ENCODE results near the gene SFTPB.

SFTPB gene

DNA sequence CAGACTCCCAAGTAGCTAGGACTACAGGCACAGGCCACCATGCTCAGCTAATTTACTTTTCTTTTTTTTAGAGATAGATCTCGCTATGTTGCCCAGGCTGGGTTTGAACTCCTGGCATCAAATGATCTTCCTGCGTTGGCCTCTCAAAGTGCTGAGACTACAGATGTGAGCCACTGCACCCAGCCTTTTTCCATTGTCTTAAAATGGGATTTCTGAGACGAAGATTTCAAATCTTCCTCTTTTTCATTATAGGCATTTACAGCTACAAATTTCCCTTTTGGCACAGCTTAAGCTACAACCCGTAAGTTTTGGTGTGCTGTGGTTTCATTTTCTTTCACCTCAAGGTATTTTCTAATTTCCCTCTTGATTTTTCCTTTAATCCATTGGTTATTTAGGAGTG, 34.8 kb upstream of the SFTPB start:
- no peak for DNase-seq (ENCODE audit: low spot score)

DNA sequence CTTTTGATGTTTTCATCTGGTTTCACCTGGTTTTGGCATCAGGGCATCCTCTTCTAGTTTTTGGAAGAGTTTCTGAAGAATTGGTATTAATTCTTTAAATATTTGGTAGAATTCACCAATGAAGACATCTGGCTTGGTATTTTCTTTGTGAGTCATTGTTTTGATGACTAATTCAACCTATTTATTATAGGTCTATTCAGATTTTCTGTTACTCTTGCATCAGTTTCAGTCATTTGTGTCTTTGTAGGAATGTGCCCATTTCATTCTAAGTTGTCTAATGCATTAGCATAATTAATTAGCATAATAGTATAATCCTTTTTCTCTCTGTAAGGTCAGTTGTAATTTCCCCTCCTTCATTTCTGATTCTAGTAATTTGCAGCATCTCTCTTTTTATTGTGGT, 34.2 kb upstream of the SFTPB start:
- DNase-seq (ENCODE audit: low spot score): no peak

DNA sequence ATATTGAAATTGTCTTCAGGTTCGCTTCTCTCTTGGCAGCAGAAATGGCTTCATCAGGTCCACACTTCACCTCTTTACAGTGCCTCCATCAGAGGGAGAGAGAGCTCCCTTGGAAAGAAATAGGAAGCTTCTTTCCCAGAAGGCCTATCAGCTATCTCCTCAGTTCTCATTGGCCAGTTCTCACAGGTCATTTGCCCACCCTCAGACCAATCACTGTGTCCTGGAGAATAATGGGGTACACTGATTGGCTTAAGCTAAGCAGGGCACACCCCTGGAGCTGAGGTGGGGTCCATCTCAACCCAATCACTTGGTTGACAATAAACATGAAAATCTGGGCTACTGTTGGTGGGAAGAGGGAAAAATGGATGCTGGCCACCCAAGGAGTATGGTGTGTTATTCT, 31.3 kb upstream of the SFTPB start:
- no peak for DNase-seq (ENCODE audit: low spot score)

DNA sequence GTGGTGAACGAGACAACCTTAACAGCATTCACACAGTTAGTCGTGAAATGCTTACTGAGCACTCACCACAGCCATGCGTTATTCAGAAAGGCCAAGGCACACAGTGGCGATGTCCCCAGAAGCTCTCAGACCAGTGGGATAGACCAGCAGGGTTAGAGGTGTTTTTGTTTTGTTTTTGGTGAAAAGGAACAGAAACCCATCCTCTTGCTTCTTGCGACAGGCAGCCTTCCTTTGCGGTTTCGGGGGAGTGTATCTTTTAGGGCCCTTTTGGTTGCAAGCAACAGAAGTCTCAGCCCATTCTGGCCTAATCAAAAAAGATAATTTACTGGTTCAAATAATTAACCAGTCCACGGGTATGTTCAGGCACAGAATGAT, 30.9 kb upstream of the SFTPB start:
- no peak for DNase-seq (ENCODE audit: low spot score)

DNA sequence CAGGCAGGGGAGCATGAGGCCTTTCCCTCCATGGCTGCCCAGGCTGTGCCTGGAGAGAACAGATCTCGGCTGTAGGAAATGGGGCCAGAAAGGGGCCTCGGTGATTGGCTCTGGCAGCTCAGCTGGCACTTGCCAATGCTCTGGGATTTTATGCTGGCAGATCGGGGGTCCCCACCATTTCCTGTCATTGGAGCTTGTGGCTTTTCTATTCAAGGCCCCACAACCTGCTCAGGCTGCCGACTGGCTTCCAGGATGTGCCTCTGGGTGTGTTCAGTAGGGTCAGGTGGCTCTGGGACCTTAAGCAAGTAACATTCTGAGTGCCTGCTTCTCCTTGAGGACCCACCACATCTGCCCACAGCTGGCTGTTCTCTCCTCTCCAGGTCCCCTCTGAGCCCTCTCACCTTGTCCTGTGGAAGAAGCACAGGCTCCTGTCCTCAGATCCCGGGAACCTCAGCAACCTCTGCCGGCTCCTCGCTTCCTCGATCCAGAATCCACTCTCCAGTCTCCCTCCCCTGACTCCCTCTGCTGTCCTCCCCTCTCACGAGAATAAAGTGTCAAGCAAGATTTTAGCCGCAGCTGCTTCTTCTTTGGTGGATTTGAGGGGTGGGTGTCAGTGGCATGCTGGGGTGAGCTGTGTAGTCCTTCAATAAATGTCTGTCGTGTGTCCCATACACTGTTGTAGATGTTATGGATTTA, 30.3 kb upstream of the SFTPB start:
- no peak for DNase-seq (ENCODE audit: low spot score)

DNA sequence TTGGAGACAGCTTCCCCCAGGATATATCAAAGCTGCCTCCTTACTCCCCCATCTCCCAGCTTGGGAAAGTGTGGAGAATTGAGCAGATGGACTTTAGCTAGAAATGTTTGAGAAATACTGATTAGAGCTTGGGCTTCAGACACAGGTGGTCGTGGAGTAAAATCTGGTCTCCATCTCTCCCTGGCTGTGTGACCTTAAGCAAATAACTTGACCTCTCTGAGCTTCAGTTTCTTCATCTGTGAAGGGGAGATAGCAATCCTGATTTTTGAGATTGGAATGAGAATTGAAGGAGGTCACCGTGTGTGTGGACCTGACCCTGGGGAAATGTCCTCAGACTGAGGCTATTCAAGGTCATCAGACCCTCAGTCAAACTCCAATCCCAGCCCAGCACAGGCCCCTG, 29.7 kb upstream of the SFTPB start:
- no peak for DNase-seq (ENCODE audit: low spot score)

DNA sequence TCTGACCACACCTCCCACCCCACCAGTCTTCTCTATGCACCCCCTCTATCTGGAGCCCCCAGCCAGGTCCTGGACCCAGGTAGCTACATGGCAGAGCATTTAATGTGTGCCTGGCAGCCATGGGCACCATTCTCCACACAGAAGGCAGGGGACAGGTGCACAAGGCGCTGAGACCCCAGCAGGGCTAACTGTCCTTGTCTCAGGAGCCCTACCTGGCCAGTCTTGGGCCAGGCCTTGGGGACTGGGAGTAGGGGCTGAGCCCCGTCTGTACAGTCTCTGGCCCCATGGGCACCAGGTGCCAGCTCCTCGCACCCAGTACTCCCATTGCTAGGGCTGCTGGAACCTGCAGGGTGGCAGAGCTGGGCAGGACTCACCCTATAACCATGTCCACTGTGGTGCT, 29.1 kb upstream of the SFTPB start:
- no peak for DNase-seq (ENCODE audit: low spot score)

DNA sequence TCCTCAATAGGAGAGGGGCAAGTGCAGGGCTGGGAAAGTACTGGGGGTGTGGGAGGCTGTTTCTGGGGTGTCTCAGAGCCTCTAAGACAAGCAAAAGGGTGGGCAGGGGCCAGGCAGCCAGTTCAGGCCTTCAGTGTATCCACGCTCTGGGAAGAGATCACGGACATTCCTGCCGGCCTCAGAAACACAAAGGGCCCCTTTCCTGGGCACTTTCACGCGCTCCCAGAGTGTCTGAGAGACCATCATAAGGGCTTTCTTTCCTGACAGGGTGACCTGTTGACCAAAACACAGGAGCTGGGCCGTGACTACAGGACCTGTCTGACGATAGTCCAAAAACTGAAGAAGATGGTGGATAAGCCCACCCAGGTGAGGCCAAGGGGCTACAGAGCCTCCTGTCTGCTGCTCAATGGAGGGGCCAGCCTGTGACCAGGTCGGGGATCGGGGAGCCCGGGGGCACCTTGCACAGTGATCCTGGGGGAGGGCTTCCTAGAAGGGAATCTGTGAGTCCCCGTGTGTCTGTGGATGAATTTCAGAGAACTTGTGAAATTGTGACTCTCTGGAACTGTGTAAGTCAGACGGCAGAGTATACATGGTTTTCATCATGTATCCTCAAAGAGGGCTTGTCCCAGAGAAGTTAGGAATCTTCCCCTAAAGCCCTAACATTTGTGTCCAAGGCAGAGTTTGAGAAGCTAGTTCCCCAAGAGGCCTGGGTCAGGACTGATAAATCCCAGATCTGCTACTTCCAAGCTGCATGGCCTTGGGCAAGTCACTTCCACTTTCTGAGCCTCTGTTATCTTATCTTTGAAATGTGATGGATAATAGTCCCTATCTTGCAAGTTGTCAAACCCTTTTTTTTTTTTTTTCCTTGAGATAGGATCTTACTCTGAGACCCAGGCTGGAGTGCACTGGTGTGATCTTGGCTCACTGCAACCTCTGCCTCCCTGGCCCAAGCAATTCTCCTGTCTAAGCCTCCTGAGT, 28.0 kb upstream of the SFTPB start:
- DNase-seq (ENCODE audit: low spot score): no peak

DNA sequence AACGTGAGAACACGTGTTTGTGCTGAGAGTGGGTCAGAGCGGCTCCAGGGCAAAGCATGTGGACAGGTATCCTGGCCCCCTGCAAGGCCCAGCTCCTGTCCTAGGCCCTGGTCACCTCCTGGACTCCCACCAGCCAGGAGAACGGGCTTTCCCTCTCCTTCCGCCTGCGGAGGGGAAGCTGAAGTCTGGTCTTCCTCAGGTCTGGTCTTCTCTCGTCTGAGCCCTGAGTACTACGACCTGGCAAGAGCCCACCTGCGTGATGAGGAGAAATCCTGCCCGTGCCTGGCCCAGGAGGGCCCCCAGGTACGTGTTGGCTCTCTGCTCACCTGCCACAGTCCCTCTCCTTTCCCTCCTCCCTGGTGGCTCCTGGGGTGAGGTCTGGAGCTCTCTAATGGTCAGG, 27.1 kb upstream of the SFTPB start:
- no peak for DNase-seq (ENCODE audit: low spot score)

DNA sequence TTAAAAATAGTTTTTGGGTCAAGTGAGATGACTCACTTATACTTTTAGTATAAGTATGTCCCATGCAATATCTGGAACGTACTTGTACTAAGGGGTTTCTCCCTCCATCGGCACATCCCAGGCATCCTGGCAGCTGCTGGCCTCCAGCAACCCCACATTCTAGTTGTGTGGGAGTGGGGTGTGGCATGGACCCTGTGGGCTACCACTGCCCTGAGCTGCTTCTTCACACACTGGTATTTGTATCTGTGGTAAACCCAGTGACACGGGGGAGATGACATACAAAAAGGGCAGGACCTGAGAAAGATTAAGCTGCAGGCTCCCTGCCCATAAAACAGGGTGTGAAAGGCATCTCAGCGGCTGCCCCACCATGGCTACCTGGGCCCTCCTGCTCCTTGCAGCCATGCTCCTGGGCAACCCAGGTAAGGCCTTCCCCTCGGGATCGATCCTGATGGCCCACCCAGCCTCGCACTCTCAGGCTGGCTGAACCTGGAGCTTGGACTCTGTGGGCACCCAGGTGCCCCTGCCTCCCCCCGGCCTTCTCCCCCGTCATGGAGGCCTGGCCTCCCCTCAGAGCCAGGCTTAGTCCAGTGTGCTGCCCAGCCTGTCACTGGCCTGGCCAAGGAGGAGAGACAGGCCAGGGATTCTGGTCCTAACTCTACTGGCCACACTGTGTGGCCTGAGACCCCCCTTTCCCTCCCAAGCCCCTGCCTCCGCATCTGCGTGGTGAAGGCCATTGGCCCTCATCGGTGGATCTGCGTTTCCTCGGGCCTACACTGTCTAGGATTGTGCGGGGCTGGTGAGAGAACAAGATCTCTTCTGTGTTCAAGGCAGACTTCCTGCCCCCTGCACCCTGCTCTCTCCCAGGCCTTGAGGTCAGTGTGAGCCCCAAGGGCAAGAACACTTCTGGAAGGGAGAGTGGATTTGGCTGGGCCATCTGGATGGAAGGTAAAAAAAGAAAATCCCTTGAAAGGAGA, 26.3 kb upstream of the SFTPB start, which contains the start of gene GNLY:
Gene GNLY, plus strand, starts transcription at position 307 of the 974 bp plus-strand sequence. Its CDS starts 61 bp downstream, at position 368.
- DNase-seq (ENCODE audit: low spot score): no peak

DNA sequence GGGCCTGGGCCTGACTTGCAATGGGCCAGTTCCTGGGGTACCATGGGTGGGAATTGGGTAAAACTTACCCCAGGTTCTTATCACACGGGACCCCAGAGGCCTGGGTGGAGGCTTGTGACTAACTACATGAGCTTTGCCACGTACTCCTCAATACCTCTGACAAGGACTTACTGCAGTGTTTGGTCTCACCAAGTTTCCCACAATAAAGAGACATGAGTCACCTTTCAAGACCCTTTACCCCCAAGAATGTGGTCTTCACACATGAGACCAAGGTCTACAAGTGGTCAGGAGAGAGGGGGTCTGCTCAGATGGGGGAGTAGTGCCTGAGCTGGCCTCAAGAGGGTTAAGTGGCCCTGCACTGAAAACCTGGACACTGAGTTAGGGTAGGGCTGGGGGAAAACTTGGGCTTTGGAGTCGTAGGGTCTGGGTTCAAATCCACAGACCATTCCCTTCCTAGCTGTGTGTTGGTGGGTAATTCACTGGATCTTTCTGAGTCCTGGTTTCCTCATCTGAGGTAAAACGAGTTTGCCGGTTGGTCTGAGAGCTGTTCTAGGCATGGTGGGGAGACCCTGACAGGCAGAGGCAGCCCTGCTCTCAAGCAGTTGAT, 24.1 kb upstream of the SFTPB start:
- no peak for DNase-seq (ENCODE audit: low spot score)

DNA sequence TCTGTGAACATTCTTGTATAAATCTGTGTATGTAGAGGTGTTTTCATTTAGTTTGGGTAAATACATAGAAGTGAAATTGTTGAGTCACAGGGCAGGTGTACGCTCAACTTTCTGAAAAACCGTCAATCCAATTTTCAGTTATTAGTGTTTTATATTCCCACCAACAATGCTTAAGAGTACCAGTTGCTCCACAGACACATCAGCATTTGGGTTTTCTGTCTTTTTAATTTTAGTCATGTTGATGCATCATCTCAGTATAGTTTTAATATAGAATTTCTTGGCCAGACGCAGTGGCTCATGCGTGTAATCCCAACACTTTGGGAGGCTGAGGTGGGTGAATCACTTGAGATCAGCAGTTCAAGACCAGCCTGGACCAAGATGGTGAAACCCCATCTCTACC, 22.9 kb upstream of the SFTPB start:
- DNase-seq (ENCODE audit: low spot score): no peak

DNA sequence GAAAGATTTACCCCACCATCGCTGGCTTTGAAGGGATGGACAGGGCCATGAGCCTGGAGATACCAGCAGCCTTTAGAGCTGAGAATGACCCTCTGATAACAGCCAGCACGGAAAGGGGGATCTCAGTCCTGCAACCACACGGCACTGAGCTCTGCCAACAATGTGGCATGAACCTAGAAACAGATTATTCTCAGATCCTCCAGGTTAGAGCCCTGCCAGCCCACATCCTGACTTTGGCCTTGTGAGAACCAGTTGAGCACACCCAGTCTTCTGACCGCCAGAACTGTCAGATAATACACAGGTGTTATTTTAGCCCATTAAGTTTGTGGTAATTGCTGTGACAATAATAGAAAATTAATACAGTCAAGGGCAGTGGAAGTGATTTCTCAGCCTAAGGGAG, 16.8 kb upstream of the SFTPB start:
- DNase-seq (ENCODE audit: low spot score): no peak

DNA sequence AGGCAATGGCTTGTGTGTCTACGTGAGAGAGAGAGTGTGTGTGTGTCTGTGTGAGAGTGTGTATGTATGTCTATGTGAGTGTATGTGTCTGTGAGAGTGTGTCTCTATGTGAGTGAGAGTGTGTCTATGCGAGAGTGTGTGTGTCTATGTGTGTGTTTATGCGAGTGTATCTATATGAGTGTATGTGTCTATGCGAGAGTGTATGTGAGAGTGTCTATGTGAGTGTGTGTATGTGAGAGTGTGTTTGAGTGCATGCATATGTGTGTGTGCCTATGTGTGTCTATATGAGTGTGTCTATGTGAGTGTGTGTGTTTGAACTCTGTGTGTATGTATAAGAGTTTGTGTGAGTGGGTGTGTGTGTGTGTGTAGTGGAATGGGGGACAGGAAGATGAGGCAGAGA, 16.4 kb upstream of the SFTPB start:
- no peak for DNase-seq (ENCODE audit: low spot score)

DNA sequence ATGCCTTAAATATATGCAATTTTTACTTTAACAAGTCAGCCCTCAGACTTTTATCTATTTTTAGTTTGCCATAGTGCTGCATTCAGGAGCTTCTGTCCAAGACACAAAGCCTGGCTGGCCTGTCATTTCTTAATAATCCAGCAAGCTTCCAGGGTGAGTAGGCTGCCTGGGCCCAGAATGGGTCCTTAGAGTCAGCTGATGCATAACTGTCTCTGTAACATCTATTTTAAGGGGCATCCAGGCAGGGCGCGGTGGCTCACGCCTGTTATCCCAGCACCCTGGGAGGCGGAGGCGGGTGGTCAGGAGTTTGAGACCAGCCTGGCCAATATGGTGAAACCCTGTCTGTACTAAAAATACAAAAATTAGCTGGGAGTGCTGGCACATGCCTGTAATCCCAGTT, 14.4 kb upstream of the SFTPB start:
- no peak for DNase-seq (ENCODE audit: low spot score)

DNA sequence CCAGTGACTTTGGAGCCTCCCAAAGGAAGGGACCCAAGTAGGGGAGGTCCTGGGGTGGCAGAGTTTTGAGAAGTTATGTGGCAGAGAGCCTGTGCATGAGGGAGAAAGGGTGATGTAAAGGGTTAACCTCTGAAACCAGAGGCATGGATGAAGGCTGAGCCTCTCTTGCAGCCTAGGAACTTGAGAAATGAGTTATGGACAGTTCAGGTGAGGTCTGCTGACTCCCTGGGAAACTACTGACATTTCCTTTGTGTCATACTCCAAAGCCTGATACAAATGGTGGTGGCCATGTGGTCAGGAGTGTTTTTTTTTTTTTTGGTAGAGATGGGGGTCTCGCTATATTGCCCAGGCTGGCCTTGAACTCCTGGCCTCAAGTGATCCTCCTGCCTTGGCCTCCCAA, 13.8 kb upstream of the SFTPB start:
- no peak for DNase-seq (ENCODE audit: low spot score)

DNA sequence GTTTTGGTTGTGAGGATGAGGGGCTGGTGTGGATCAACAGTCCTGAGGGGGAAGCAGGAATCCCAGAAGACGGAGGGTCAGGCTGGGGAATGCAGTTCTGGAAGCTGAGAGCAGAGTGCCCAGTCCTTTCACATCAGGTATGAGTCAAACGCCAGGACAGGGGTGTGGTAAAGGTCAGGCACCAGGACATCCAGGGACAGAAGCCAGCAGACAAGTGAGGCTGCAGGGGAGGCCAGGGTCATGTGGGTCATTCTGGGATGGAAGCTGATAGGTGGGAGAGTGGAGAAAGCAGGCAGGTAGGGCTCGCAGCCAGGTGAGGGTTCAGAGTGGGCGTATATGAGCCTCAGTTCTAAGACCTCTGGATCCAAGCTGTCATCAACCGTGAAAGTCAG, 13.4 kb upstream of the SFTPB start:
- no peak for DNase-seq (ENCODE audit: low spot score)

DNA sequence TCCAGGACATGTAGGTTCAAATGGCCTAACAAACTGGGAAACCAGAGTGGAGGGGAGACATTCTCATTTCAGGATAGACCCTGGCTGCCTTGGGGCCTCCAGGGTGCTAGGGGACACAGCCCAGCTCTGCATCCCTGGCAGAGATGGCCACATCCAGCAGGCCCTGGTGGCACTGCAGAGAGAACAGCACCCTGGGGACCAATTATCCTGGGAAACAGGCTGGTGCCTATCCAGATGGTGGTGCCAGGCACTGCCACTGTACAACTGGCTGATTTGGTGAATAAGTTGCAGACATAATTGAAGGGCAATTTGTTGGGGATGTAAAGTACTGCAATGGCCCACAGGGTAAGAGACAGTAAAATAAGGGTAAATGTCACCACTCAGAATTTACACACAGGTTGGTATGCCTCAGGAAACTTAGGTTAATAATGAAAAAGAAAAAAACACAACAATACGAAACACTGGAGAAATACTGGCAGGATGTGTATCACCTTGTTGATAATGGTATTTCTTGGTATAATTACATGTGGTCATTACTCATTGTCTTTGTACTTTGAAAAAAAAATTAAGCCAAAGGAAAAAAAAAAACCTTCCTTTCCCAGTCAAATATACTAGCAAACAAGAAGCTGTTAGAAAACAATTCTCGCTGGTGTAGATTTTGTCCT, 12.8 kb upstream of the SFTPB start:
- DNase-seq (ENCODE audit: low spot score): no peak

DNA sequence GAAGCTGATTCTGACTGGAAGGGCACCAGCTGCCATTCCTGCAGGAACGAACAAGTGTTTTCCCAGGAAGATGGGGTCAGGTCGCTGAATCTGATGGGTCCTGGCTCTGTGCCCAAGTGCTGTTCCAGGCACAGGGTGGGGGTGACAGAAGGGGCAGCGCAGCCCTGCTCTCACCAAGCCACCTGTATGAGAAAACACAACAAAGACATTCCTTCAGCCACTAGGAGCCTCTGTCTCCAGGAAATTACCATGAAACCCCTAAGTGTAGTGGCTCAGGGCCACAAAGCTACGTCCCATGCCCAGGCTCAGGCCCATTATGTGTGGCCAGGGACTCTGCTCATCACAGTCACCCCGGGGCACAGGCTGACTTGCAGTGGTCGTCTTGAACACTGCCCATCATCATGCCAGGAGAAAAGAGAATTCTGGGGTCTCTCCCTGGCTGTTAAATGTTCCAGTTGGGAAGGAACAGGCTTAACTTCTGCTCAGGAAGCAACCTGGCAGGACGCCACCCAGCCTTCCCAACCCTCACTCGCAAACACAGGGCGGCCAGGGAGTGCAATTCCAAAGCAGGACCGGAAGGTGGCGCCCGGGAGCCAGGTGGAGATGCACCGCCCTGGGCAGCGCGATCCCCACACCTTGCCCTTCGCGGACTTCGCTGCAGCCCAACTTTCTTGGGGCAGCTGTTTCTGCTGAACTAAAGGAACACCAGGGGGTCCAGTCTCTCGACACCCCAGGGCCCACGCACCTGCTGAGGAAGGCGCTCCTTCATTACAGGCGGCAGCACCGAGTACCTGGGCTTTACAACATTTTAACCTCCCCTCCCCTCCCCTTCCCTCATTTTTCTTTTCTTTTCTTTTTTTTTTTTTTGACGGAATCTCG, 11.0 kb upstream of the SFTPB start:
- peak; percentile 86 for DNase-seq (ENCODE audit: low spot score)

DNA sequence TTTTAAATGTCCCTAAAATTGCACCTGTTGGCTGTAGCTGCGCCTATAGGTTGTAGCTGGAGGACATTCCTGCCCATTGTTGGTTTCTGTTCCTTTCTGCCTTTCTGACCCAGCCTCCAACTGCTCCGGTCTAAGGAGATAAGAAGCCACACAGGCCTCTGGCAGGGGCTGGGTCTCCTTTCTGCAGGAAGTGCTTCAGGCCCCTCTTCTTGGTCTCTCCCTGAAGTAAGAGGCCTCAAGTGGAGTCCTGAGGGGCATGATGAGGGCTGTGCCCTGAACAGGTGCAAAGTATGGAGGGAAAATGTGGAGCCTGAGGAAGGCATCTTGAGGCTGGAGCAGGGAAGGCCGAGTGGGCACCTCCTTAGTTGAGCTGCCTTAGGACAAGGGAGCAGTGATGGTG, 10.4 kb upstream of the SFTPB start:
- no peak for DNase-seq (ENCODE audit: low spot score)

All from germinal center (tissue), 1 donor.